NCI-H69 (cell line): Measurements from ENCODE around the gene GPHN.

ENCODE experiments used
- DNase-seq: peaks from one replicate; lab custom pipeline; 2025; lab: John Stamatoyannopoulos, UW

Gene GPHN

DNA sequence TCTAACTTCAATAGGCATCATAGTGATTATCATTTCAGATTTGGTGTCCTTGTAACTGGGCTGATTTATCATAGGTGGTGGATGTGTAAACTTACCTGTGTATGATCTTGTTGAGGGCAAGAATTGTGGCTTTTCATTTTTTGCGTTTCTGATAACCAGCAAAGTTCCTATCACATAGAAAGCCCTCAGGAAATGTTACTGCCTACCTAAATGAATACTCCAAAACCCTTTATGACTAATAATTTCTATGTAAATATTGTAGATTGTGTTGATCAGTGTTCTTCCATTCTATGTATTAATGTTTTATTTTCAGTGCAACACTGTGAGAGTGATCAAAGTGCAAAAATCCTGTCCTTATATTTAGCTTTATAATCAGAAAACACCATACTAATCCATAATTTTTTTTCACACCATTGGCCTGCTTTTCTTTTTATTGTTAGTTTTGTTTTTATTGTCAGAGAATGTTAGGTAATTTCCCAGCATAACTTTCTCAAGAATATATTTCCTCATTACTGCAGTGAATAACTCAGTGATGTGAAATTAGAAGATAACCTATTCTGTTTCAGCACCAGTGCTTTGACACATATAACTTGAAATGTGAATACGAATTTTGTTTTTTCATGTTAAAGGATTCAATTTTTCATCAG lies 94.1 kb downstream of the GPHN start:
- DNase-seq, result no peak

DNA sequence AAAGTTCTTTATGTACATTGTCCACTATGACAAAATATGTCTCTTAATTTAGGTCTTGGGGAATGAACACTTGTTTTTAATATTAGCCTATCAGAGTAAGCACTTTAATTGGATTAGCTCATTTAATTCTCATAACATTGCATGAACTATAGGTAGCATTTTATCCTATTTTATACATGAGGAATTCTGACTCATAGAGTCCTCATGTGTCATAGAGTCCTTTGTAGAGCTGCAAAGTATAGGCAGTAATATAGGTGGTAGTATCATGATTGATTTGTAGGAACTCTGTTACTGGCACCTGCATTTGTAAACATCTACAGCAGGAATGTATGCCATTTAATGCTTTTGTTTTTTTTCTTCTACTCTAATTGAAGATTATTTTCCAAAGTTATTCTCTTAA lies 96.0 kb downstream of the GPHN start:
- DNase-seq, result no peak

DNA sequence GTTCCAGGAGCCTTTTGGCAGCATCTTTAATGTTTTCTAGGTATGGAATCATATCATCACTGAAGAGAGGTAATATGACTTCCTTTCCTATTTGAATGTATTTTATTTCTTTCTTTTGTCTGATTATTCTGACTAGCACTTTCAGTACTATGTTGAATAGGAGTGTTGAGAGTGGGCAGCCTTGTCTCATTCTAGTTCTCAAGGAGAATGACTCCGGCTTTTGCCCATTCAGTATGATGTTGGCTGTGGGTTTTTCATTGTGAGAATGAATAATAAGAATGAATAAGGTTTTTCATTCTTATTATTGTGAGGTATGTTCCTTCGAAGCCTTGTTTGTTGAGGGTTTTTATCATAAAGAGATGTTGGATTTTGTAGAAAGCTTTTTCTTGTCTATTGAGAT lies 98.9 kb downstream of the GPHN start:
- no peak for DNase-seq

DNA sequence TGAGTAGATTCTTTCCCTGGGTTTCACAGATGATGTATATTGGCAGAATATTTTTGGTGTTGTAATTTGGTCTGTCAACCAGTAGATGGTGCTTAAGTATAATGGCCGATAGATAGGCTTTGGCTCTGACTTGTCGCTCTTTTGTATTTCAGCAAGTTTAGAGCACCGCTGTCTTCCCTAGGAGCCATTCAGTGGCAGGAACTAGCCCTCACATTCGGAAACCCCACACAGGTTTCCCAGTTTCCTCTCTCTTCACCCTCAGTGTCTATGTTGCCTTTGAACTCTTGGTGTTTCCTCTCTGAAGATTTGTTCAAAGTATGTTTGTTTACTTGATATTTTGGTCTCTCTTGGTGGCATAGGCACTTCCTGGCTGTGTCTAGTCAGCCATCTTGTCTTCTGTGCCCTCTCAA lies 102.2 kb downstream of the GPHN start:
- no peak for DNase-seq

DNA sequence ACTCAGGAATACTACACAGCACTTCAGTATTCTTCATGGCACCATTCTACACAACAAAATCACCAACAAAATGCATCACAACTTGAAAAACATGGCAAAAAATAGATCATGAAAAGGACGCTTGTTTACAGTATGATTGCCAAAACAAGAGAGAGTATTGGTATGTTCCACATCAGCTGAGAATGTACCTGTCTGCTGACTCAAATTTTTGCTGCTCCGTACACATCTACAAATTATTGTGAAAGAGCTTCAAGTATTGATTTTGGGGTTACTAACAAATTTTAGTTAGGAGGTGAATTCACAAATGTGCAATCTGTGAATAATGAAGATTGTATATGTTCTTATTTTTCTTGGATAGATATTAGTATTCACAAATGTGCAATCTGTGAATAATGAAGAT lies 105.4 kb downstream of the GPHN start:
- DNase-seq, result no peak

DNA sequence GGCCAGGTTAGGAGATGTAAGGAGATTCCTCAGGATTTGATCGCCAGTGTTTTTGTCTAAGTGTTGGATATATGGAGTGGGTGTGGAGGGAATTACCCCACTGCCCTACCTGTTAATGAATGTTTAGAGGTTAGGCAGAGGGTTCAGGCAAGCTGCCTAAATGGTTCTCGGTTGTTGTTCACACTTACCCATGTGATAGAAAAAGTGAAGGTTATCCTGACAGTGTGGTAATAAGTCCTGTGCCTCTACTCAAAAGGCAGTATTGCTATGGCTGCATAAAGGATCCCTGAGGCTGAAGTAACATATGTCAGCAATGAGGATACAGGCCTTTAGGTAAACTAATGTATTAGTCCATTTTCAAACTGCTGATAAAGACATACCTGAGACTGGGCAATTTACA lies 112.0 kb downstream of the GPHN start:
- DNase-seq, result no peak

DNA sequence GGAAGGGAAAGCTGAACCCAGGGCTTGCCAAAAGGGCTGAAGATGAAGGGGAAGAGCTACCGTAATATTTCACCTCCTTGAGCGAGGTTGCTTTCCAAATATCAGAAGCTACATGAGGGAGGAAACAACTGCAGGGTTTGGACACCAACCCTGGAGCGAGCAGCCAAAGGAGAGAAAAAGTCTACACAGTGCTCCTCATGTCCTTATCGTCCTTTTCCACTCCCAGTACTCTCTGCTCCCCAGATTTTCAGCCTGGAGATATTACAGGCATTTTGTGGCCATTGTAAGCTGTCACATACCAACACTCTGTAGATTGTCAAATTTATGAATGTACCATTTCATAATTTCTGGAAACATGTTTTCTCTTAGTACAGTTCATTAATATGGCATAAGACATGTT lies 115.9 kb downstream of the GPHN start:
- DNase-seq, result no peak

DNA sequence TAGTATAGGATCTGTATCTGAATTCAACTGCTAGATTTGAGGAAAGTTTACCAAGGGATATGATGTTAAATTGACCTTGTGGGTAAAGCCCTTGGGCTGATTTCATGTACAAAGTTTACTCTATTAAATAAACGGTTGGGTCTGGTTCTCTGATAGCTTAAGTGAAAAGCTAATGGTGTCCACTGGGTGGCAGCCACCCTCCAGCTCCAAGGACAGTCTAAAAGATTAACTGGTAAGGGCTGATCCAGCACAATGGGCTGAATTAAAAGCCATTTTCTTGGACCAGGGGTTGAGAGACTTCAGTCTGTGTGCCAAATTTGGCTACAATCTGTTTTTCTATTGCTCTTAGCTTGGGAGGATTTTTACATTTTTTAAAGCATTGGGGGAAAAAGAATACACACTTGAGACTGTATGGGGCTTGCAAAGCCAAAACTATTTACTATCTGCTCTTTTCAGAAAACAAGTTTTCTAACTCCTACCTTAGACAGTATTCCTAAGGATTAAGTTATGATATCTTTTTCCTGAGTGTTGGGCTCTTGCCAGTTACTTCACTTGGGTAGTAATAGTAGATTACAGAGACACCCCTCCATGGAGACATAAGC lies 116.5 kb downstream of the GPHN start:
- peak; percentile 30 for DNase-seq

DNA sequence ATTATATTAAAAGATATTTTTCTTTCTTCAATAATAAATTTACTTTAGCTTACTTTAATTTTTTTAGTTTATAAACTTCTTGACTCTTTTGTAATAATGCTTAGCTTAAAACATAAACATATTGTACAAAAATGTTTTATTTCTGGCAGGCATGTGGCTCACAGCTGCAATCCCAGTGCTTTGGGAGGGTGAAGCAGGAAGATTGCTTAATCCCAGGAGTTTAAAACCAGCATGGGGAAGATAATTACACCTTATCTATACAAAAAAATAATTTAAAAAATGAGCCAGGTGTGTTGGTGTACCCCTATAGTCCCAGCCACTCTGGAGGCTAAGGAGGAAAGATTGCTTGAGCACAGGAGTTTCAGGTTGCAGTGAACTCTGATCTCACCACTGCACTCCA lies 120.7 kb downstream of the GPHN start:
- DNase-seq, result no peak

DNA sequence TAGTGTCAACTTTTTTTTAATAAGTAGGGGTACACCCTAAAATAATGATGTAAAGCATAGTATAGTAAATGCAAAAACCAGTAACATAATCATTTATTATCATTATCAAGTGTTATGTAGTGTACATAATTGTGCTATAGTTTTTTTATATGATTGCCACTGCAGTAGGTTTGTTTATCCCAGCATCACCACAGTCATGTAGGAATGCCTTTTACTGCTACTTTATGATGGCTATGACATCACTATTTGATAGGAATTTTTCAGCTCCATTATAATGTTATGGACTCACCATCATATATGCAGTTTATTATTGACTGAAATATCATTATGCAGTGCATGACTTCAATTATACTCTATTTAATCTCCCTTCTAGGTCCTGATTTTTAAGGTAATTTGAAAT lies 121.6 kb downstream of the GPHN start:
- no peak for DNase-seq

DNA sequence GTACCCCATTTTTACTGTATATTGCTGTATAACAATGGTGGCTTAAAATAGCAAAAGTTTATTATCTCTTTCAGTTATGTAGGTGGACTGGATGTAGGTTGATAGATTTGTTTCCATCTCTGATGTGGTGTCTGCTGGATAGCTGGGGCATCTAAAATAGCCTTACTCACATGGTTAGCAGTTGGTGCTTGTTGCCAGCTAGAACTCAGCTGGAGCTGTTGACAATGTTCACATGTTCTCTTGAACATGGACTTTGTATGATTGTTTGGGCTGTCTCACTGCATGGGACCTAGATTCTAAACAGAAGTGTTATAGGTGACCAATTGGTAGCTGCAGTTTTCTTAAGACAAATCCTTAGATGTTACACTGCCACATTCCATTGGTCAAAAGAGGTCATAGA lies 126.9 kb downstream of the GPHN start:
- DNase-seq, result no peak

DNA sequence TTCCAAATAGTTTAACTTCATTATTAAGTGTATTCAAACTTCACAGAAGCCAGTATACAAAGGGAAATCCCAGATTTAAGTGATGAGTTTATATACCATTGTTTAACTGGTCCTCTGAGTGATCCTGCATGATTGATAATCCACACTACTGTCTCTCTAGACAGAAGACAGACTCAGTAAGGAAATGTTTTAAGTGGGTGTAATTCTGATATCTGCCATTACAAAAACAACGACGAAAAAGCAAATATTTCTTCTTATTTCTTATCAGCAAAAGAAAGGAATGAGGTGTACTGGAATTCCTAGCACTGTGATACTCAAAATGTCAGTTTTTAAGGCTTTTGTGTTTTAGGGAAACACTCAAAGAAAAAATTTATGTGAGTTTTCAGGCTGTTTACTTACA lies 127.5 kb downstream of the GPHN start:
- DNase-seq, result no peak

DNA sequence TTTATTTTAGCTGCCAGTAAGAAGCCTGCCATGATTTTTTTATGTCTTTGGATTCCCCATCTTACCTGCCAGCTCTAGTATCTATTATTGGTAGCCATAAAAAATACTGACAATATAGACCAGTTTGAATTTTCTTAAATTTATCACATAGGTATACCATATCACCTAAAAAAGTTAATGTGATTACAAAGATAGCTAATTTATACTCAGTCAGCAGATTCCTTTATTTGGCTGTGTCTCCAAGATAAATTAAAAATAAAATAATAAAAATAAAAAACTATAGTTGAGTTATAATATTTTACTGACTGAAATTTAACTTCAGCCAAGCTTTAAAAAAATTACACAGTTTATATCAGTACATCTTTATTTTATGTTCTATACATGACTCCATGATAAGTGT lies 128.3 kb downstream of the GPHN start:
- DNase-seq, result no peak

DNA sequence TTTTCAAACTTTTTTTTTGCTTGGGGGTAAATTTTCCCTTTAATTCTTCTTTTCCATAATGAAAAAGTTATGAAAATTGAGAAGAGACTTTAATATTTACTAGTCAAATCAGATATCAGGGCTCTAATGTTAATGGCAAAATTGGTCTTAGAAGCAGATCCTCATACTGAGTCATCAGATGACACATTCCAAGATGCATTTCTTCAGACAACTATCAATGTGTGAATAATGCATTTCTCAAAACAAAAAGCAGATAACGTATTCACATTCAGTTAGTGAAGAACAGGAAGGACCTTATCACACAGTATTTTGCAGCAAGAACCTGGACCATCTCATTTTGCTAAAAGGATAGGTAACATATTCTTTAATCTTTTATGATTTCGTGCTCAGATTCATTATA lies 130.7 kb downstream of the GPHN start:
- no peak for DNase-seq

DNA sequence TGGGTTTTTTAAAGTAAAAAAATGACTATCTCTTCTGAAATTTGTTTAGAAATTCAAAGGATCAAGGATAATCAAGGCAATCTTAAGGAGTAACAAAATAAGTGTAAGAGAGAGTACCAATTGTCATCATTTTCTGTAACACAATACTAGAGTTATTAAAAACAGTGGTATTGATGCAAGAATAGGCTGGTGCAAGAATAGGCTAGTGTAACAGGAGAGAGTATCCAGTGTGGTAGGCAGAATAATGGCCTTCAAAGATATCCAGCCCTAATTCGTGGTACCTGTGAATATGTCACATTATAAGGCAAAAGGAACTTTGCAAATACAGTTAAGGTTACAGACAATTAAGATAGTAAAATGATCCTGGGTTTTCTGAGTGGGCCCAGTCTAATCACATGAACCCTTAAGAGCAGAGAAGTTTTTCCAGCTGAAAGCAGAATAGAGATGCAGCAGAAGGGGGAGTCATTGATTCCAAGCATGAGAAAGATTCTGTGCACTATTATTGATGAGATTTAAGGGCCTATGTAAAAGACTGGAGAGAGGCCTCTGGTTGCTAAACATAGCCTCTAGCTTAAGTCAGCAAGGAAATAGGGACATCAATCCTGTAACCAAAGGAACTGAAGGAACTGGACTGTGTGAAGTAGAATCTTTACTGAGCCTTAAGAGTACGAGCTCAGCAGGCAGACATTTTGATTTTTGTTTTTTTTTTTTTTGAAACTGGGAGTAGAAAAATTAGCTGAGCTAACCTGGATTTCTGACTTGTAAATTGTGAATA lies 134.1 kb downstream of the GPHN start:
- no peak for DNase-seq

DNA sequence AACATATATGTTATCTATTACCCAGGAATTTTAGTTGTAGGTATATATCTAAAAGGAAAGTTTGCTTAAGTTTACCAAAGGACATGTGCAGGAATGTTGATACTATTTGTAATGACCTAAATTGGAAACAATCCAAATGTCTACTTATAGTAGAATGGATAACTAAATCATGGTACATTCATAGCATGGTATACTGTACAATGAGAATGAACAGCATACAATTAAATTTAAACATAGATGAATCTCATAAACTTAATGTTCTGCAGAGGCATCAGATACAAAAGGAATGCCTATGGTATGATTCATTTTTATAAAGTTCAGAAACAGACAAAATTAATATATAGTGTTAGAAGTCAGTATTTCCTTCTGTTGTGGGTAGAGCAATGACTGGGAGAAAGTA lies 135.4 kb downstream of the GPHN start:
- no peak for DNase-seq

DNA sequence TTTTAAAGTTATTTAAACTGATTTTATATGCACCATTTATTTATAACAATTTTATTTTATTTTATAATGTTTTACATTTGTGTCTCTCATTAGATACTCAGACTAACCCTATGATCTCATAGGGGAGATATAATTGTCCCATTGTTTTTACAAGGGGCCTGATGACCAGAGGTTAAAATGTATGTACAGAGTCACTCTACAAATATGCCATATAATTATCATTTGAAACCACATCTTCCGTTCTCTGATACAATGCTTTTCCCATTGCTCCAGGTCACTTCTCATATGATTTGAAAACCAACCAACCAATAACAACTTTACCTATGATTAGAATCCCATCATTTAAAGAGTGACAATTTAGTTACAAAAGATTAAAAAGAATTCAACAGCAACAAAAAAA lies 137.8 kb downstream of the GPHN start:
- no peak for DNase-seq

DNA sequence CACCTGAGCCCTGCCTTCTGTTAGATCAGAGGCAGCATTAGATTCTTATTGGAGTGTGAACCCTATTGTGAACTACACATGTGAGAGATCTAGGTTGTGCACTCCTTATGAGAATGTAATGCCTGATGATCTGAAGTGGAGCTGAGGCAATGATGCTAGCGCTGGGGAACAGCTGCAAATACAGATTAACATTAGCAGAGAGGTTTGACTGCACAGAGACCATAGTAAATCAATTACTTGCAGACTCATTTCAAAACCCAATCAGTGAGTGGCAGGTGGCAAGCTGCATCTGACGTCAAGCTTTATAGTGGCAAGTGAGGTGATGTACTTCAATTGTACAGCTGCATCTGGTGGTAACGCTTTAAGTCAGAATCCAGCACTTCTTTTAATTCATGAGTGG lies 141.6 kb downstream of the GPHN start:
- DNase-seq, result peak; percentile 5

DNA sequence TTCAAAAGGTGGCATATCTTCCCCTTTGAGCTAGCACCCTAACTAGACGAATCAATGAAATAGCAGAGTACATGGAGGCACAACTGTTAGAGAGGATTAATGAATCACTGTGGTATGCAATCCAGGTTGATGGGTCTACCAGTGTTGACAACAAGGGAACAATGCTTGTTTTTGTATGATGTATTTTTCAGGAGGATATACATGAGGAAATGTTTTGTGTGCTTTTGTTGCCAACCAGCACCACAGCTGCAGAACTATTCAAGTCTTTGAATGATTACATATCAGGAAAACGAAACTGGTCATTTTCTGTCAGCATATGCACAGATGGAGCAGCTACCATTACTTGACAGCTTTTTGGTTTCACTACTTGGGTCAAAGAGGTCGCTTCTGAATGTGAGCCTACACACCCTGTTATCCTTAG lies 142.6 kb downstream of the GPHN start:
- DNase-seq, result no peak

DNA sequence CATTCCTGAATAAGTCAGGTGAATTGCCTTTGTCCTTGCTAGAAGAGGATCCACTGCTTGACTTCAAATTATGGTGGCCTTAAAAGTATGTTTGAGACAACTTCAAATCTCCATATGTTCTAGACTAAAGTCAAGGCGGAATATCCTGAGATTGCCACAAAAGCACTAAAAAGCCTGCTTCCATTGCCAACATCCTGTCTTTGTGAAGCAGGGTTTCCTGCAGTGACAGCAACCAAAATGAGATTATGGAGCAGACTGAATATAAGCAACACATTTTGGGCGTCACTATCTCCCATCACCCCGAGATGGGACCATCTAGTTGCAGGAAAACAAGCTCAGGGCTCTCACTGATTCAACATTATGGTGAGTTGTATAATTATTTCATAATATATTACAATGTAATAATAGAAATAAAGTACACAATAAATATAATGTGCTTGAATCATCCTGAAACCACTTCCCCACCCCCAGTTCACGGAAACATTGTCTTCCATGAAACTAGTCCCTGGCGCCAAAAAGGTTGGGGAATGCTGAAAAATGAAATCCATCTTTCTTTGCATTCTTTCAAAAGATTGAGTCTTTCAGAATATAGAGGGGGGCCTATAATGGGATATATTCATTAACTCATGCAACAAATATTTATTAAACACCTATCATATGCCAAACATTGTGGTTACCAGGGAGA lies 143.7 kb downstream of the GPHN start:
- DNase-seq, result no peak

DNA sequence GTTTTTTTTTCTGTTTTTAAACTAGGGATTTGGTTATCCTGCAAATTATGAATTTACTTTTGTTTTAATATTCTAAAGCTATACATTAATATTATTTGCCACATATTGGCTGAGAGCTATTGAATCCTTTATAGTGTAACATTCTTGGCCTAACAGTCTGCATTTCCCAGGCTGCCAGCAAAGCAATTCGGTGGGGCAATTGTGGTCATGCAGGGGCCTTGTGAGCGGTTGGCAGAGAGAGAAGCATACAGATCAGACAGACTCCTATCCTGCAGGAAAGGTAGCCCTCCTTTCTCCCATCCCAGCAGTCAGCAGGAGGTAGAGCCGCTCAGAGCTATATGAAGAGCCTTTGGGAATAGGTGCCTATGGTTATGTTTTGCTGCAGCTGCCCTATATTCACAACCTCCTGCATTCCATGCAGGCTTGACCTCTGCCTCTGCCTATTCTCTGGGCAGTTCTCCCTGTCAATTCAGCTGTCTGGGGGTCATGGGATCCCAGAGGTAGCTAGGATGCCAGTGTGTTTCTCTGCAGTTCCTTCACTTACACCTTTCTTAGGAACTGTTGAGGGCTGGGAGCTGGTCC lies 144.7 kb downstream of the GPHN start:
- no peak for DNase-seq

DNA sequence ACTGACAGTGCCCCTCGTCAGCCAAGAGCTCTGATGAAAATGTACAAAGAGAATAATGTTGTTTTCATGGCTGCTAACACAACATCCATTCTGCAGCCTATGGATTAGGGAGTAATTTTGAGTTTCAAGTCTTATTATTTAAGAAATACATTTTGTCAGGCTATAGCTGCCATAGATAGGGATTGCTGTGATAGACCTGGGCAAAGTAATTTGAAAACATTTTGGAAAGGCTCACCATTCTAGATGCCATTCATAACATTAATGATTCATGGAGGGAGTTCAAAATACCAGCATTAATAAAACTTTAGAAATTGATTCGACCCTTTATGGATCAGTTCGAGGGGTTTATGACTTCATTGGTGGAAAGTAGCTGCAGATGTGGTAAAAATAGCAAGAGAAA lies 149.8 kb downstream of the GPHN start:
- no peak for DNase-seq

DNA sequence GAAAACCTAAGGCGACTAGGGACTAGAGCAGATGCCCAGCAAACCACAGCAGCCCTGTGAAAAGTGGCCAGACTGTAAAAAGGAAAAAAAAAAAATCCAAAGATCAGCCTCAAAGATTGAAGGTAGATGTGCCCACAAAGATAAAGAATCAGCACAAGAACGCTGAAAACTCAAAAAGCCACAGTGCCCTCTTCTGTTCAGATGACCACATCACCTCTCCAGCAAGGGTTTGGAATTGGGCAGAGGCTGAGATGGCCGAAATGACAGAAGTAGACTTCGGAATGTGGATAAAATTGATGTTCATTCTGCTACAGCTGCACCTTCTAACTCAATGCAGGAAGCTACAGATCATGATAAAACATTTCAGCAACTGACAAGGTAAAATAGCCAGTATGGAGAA lies 154.4 kb downstream of the GPHN start:
- peak; percentile 13 for DNase-seq
